ENCODE data around the gene UGT2B7.

Gene UGT2B7

GRCh38 chr4:69124941-69125340 lies 28.7 kb downstream of the UGT2B7 start:
- Mint-ChIP-seq H3K27ac (no peak overlapping the region), H3K36me3 (ENCODE audit: low read depth) (no peaks in the 10 kb centered on the region), H3K4me3 (no peak overlapping the region), H3K27me3 (ENCODE audit: low read depth, poor library complexity) (no peaks in the 10 kb centered on the region), H3K9me3 (no peaks in the 10 kb centered on the region), H3K4me1 (no peaks in the 10 kb centered on the region)
- DNase-seq: no peak
- no peak for TF ChIP-seq CTCF (IDR thresholded peaks at IDR 0.05)

GRCh38 chr4:69126024-69126423 lies 29.8 kb downstream of the UGT2B7 start:
- Mint-ChIP-seq H3K4me3 (no peak overlapping the region), H3K36me3 (ENCODE audit: low read depth) (no peaks in the 10 kb centered on the region), H3K27ac (no peak overlapping the region), H3K9me3 (no peaks in the 10 kb centered on the region), H3K4me1 (no peaks in the 10 kb centered on the region), H3K27me3 (ENCODE audit: low read depth, poor library complexity) (no peaks in the 10 kb centered on the region)
- no peak for DNase-seq
- TF ChIP-seq CTCF (IDR thresholded peaks at IDR 0.05): no peak

DNA sequence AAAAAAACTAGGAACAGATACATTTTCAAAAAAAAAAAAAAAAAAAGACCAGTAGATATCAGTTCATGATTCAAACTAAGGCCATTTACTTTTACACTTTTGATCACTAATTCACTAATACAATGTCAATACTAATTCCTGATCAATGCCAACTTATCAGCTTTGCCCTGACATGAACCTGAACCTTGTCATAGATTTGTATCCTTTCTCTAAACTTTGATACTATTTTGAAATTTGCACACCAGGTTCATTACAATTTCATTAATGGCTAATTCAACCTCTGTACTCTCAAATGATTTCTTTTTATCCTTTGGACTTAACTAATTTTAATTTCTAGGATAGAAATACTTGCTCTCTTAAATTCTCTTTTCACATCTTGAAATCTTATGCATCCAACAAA lies 37.7 kb downstream of the UGT2B7 start:
- Mint-ChIP-seq H3K4me1 (no peaks in the 10 kb centered on the region), H3K36me3 (ENCODE audit: low read depth) (no peaks in the 10 kb centered on the region), H3K27me3 (ENCODE audit: low read depth, poor library complexity) (no peaks in the 10 kb centered on the region), H3K4me3 (no peak overlapping the region), H3K27ac (no peak overlapping the region), H3K9me3 (no peaks in the 10 kb centered on the region)
- DNase-seq: no peak
- no peak for TF ChIP-seq CTCF (IDR thresholded peaks at IDR 0.05)

DNA sequence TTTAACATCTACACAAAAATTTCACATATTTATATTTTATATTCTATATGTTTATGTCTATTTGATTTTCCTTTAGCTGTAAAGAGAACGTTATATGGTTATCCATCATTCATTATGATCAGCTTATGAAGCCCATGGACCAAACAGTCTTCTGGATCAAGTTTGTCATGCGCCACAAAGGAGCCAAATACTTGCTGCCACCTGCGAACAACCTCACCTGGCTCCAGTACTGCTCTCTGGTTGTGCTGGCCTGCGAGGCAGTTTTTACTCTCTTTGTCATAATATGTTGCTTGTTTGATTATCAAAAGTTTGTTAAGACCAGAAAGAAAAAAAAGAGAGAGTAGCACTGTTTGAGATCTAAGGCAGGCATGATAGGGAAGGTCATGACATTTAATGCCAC lies 38.2 kb downstream of the UGT2B7 start:
- Mint-ChIP-seq H3K36me3 (ENCODE audit: low read depth) (no peaks in the 10 kb centered on the region), H3K27me3 (ENCODE audit: low read depth, poor library complexity) (no peaks in the 10 kb centered on the region), H3K4me3 (no peak overlapping the region), H3K9me3 (no peaks in the 10 kb centered on the region), H3K4me1 (no peaks in the 10 kb centered on the region), H3K27ac (no peak overlapping the region)
- TF ChIP-seq CTCF (IDR thresholded peaks at IDR 0.05): no peak
- DNase-seq: no peak

DNA sequence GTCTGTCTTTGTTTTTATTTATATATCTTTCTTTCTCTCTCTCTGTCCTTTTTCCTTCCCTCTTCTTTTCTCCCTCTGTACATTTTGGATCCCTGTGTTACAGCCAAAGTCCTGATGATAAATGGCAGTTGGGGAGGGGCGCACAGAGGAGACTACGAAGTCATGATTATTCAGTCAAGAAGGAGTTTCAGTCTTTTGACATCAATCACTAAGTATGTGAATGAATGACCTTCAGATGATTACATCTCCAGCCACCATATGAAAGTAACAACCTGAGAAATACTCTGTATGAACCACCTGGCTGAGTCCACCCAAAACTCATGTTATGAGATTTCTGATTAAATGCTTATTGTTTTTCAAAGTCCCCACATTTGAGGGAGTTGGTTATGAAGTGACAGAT lies 45.0 kb downstream of the UGT2B7 start:
- no peak overlapping the region for H3K4me3 Mint-ChIP-seq
- H3K36me3 Mint-ChIP-seq (ENCODE audit: low read depth): no peaks in the 10 kb centered on the region
- H3K9me3 Mint-ChIP-seq: no peaks in the 10 kb centered on the region
- DNase-seq: no peak
- H3K27me3 Mint-ChIP-seq (ENCODE audit: low read depth, poor library complexity): no peaks in the 10 kb centered on the region
- H3K4me1 Mint-ChIP-seq: peaks cover 7% of the 10 kb centered on the region
- TF ChIP-seq CTCF (IDR thresholded peaks at IDR 0.05): no peak
- no peak overlapping the region for H3K27ac Mint-ChIP-seq

GRCh38 chr4:69147334-69147733 lies 51.1 kb downstream of the UGT2B7 start:
- TF ChIP-seq CTCF (IDR thresholded peaks at IDR 0.05): no peak
- Mint-ChIP-seq H3K27me3 (ENCODE audit: low read depth, poor library complexity) (no peaks in the 10 kb centered on the region), H3K4me3 (no peak overlapping the region)

More at GRCh38 chr4:69147334-69147733, 51.1 kb downstream of the UGT2B7 start:
- no peaks in the 10 kb centered on the region for H3K36me3 Mint-ChIP-seq (ENCODE audit: low read depth)
- H3K27ac Mint-ChIP-seq: no peak overlapping the region
- no peak for DNase-seq
- H3K4me1 Mint-ChIP-seq: no peaks in the 10 kb centered on the region
- no peaks in the 10 kb centered on the region for H3K9me3 Mint-ChIP-seq

Measured in nephron progenitor cell (in vitro differentiated cells).